Activated CD4-positive, alpha-beta T cell treated with anti-CD3 and anti-CD28 coated beads, Interleukin-2, amount 10 ng/mL, durations not matched to agents 24 days and 14 days (primary cell): ENCODE data around the gene CYLD. TPM values are rescaled to one million over a fixed set of nuclear protein-coding genes. Genes with fewer than 3 reads are reported as not detected.

ENCODE experiments used
- DNase-seq: peaks from one replicate; pipeline ENCODE4 v3.0.0; 2022
- H3K27ac Mint-ChIP-seq: one replicate; pipeline ENCODE4 v1.8.0; 2022; ENCODE audit warnings: mild to moderate bottlenecking, mixed read lengths
- H3K27me3 Mint-ChIP-seq: one replicate; pipeline ENCODE4 v1.8.0; 2022; ENCODE audit warnings: mixed read lengths
- H3K36me3 Mint-ChIP-seq: one replicate; pipeline ENCODE4 v1.8.0; 2022; ENCODE audit warnings: low read depth, mild to moderate bottlenecking, mixed read lengths
- H3K4me1 Mint-ChIP-seq: one replicate; pipeline ENCODE4 v1.8.0; 2021; ENCODE audit warnings: mixed read lengths
- H3K4me3 Mint-ChIP-seq: one replicate; pipeline ENCODE4 v1.8.0; 2022; ENCODE audit warnings: mild to moderate bottlenecking, moderate library complexity, mixed read lengths
- H3K9me3 Mint-ChIP-seq: one replicate; pipeline ENCODE4 v1.8.0; 2021; ENCODE audit warnings: mixed read lengths
- intact Hi-C: fragments of 100-400 bp; cut with micrococcal nuclease; formaldehyde crosslinking; loops from one replicate; pipeline ENCODE4 v1.15.1; 2023
- total RNA-seq: library from RNA; stranded (reverse); gene quantifications from 2 replicates; pipeline ENCODE4 v1.2.3, GENCODE V29; 2022

Gene CYLD
- total RNA-seq, 1 donor from 2014 or later = 178 TPM

DNA sequence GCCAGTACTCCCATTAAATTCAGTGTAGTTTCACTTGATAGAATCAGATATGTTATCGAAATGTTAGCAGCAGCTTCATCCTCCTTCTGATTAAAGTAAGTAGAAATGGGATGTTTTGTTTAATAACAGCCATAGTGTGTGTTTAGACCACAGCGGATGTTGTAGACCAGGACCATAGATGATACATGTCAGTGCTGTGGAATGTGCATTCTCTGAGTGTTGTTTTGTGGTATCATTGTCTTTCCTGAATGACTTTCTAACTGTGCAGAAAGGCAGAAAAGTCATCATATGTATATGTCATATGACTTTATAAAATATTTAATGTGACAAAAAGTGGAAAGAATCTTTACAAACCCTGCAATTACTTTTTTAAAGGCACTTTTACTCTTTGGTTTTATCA, 55.6 kb downstream of the CYLD start:
- no peak overlapping the region for H3K4me3 Mint-ChIP-seq
- H3K36me3 Mint-ChIP-seq = peaks cover 62% of the 10 kb centered on the region
- no peaks in the 10 kb centered on the region for H3K27me3 Mint-ChIP-seq
- DNase-seq = no peak
- H3K9me3 Mint-ChIP-seq = no peaks in the 10 kb centered on the region
- H3K4me1 Mint-ChIP-seq = peaks cover 4% of the 10 kb centered on the region
- H3K27ac Mint-ChIP-seq = no peak overlapping the region
- intact Hi-C loops = no loop called here

DNA sequence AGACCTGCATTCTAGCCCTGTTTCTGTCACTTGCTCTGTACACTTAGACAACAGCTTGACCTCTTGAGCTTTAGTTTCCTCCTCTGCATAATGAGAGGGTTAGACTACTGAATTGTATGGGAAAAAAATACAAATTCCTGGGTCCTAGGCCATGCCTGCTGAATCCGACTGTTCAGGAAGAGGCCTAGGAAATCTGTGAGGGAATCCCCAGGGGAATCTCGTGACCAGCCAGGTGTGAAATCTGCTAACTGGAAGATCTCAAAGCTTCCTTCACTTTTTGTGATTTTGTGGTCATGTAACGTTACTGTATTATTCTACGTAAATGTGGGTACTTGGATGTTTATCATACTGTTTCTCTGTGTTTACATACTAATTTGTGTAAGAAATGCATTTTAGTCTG, 58.2 kb downstream of the CYLD start:
- Mint-ChIP-seq H3K27ac (no peak overlapping the region), H3K27me3 (no peaks in the 10 kb centered on the region), H3K4me1 (peaks cover 11% of the 10 kb centered on the region), H3K4me3 (no peak overlapping the region), H3K36me3 (peaks cover 46% of the 10 kb centered on the region), H3K9me3 (no peaks in the 10 kb centered on the region)
- peak; percentile 49 for DNase-seq
- intact Hi-C loops = loop anchor here (10.0 kb wide), 1 partner anchor 255 kb away; the partner anchor contains the start of gene NKD1

DNA sequence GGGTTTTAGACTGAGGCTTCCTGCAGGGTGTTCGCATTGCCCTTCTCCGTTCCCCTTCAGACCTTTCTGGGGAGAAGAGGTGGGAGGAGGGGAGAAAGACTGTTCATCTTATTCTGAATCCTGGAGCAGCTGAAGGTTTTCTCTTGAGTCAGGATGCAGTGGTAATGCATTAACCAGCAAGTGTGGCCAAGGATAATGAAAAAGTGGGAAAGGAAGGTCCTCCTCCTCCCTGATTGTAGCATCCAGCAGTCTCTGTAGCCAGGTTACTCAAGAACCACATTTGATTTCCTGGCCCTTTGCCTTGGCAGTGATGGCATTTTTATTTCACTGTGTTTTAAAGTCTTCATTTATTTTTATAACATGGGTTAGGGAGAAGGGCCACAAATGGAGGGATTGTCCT, 59.1 kb downstream of the CYLD start:
- Mint-ChIP-seq H3K36me3 (peaks cover 38% of the 10 kb centered on the region), H3K4me3 (no peak overlapping the region), H3K4me1 (peaks cover 13% of the 10 kb centered on the region), H3K27me3 (no peaks in the 10 kb centered on the region), H3K9me3 (no peaks in the 10 kb centered on the region), H3K27ac (no peak overlapping the region)
- intact Hi-C loops = loop anchor here (10.0 kb wide), 1 partner anchor 256 kb away; the partner anchor contains the start of gene NKD1
- DNase-seq = peak; percentile 54

DNA sequence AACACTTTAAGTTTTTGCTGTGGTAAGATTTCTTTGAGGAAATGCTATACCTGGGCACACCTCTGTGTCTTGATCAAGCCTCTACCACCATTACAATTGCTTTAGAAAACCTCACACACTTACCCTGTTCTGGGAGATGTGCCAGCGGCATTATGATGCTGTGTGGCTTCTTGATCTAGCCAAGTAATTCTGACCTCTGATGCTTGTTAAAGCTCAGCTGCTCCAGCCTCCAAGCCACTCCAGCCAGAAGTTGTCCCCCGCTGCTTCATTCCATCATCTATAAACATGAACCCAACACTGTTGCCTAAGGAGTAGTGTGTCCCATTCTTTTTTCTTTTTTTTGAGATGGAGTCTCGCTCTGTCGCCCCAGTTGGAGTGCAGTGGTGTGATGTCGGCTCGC, 60.1 kb downstream of the CYLD start:
- intact Hi-C loops = loop anchor here (10.0 kb wide), 1 partner anchor 257 kb away; the partner anchor contains the start of gene NKD1
- Mint-ChIP-seq H3K27ac (no peak overlapping the region), H3K36me3 (peaks cover 29% of the 10 kb centered on the region), H3K27me3 (no peaks in the 10 kb centered on the region), H3K9me3 (no peaks in the 10 kb centered on the region), H3K4me1 (peaks cover 16% of the 10 kb centered on the region), H3K4me3 (no peak overlapping the region)
- DNase-seq = peak; percentile 53

DNA sequence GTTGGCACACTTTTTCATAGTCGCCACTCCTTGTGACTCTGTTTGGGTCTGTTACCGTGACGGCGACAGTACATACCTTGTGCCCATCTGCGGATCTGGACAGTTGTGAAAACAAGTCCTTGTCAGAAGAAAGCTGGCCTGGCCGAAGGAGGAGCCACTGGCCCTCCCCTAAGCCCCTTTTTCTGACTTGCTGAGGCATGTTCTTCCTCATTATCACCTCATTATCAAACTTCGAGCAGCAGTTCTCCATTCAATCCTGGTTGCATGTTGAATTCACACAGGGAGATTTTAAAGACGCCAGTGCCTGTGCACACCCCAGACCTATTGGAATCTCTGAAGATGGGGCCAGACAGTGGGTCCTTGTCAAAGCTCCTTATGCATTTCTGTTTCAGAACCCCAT, 61.1 kb downstream of the CYLD start:
- intact Hi-C loops = loop anchor here (10.0 kb wide), 1 partner anchor 258 kb away; the partner anchor contains the start of gene NKD1
- H3K36me3 Mint-ChIP-seq = peaks cover 20% of the 10 kb centered on the region
- no peaks in the 10 kb centered on the region for H3K9me3 Mint-ChIP-seq
- H3K27me3 Mint-ChIP-seq = no peaks in the 10 kb centered on the region
- H3K4me3 Mint-ChIP-seq = no peak overlapping the region
- H3K27ac Mint-ChIP-seq = no peak overlapping the region
- DNase-seq = peak; percentile 56
- peaks cover 16% of the 10 kb centered on the region for H3K4me1 Mint-ChIP-seq

DNA sequence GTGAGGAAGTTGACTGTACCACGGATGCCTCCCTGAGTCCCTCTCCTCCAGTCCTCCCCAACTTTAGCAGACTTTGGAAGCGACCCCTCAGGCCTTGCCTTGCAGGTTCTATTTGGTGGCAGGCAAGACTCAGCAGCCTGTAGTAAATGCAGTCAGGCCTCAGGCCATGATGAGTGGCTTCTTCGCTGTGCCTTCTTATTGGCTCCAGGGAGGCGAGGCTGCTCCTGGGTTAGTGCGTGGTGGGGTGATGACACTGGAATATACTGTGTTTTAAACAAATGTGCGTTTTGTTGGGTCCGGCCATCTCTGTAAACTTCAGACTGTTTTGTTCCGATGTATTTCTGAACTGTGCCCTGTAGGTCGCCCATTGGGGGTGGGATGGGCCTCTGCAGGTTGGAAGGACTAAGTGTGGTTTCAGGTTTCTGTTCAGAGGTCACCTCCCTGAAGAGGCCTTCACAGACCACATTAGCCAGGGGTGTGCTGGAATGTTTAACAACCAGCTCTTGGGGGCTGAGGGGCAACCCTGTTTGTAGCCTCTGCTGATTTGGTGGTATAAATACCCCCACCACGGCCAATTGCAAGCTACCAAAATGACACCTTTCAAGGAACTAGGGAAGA, 62.5 kb downstream of the CYLD start:
- H3K4me3 Mint-ChIP-seq = no peak overlapping the region
- DNase-seq = peak; percentile 60
- no peak overlapping the region for H3K27ac Mint-ChIP-seq
- intact Hi-C loops = loop anchor here (10.0 kb wide), 1 partner anchor 260 kb away; the partner anchor contains the start of gene NKD1
- H3K36me3 Mint-ChIP-seq = peaks cover 10% of the 10 kb centered on the region
- no peaks in the 10 kb centered on the region for H3K27me3 Mint-ChIP-seq
- H3K4me1 Mint-ChIP-seq = peaks cover 17% of the 10 kb centered on the region
- H3K9me3 Mint-ChIP-seq = no peaks in the 10 kb centered on the region

DNA sequence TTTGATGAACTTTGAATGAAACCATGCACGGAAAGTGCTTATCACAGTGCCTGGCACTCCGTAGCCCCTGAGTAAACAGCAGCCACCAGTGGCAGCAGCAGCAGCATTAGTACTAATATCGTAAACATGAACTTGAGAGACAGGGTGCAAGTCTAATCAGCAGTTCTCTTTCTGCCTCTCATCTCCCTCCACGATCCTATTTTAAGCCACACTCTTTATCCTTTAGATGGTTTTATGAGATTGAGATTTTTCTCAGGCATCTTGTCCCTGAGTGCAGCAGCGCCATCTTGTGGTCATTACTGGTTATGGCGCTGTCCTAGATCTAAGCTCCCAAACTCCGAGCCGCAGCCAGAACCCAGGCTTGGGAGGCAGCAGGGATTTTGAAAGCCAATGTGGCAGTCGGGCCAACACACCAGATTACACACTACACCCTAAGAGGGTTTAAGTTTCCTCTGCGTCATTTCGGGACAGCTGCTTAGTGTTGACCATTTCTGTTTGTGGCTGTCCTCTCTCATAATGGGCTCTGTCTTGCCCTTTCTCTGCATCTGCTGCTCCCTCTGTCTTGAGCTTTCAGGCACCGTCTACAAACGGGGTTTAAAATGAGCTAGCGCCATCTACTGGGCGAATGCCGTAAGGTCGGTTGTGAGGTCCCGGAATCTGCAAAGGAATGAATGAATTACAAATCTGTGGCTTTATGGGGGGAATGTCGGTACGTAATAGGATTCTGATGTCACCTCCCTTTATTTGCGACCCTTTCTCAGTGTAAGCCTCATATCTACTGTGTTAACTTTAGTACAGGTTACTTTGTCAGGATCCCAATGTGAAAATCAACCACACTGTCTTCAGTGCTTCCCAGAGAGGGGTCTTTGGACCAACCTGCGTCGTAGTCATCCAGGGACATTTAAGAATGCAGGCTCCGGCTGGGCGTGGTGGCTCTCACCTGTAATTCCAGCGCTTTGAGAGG, 64.5 kb downstream of the CYLD start:
- Mint-ChIP-seq H3K27ac (peak overlapping the region; percentile 69), H3K4me1 (peaks cover 17% of the 10 kb centered on the region), H3K9me3 (no peaks in the 10 kb centered on the region), H3K27me3 (peaks cover 5% of the 10 kb centered on the region), H3K36me3 (peaks cover 3% of the 10 kb centered on the region), H3K4me3 (peak overlapping the region; percentile 75)
- peak; percentile 95 for DNase-seq
- intact Hi-C loops = loop anchor here (1.0 to 10.0 kb wide), 10 partner anchors 28 to 781 kb away; partner anchors contain the start of genes BRD7, CNEP1R1 and NKD1

DNA sequence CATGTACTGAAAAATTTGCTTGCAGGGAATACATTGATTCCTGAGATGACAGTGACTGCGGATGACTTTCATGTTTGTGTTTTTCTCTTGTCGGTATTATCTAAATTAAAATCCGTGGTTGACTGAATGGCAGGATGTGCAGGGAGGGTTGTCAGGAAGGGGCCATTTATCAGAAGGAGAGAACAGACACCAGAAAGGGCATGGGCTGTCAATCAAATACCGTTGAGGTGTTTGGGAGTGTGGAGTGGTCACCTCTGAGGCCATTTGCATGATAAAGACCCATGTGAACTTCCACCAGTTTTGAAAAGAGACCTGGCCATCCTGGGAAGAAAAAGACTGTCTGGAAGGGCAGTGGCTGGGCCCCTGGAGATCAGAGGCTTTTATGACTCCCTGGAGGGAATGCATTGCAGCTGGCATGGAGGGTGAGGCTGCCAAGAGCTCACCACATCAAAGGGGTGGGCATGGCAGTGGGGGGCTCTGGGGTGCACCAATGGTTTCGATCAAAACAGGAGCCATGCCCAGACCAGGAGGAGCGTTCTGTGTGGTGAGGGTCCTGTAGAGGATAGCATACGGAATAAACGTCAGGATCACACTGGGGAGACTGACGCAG, 67.1 kb downstream of the CYLD start:
- Mint-ChIP-seq H3K27me3 (peaks cover 5% of the 10 kb centered on the region), H3K9me3 (no peaks in the 10 kb centered on the region), H3K4me3 (no peak overlapping the region), H3K36me3 (no peaks in the 10 kb centered on the region), H3K4me1 (peaks cover 15% of the 10 kb centered on the region), H3K27ac (no peak overlapping the region)
- intact Hi-C loops = loop anchor here (10.0 kb wide), 1 partner anchor 264 kb away; the partner anchor contains the start of gene NKD1
- peak; percentile 51 for DNase-seq

DNA sequence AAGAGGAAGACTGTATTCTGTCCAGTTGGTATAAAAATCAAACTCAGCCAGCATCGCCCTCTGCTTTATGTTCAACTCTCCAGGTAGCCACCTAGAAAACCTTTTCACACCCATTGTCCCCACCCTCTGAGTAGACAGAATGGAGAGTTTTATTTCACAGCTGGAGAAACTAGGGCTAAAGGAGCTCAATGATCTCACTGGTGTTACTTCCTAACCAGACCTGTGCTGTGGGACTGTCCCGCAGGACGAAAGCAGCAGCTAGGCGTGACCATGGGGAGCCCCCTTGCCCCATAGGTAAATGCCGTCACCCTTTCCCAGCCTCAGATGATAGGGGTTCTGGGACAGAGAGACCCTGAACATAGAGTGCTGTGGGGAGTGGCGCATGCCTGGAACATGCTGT, 67.7 kb downstream of the CYLD start:
- H3K27ac Mint-ChIP-seq = no peak overlapping the region

DNA sequence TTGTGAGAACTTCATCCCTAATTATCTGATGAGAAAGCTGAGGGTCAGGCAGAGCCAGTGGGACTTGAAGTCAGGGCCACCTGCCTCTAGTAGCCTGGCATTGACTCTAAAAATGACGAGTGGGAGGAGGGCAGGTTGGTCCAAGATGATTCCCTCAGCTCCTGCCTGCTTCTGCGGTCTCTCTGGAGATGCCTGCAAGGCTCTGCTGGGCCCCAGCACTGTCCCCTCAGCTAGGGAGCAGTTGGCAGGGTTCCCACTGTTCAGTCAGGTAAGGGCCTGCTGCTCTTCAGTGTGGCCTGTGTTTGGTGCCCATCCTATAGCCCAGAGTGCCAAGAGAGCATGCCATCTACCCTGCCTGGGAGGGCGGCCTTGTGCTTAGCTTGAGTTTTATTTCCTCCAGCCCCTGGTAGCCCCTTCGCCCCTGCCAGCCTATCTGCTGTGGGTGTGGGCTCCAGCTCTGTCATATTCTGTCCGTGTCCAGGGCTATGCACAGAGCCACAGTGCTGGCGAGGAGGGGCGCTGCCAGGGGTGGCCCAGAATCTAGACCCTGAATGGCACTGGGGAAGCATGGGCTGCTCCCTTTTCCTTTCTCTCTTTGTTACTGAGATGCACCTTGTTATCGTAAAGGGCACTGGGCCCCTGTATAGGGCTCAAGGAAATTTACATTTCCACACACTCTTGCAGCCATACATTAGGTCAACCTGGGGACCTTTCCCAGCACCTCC, 68.5 kb downstream of the CYLD start:
- H3K27me3 Mint-ChIP-seq = peaks cover 5% of the 10 kb centered on the region
- H3K9me3 Mint-ChIP-seq = no peaks in the 10 kb centered on the region
- no peak overlapping the region for H3K4me3 Mint-ChIP-seq
- no peak for DNase-seq
- intact Hi-C loops = no loop called here
- H3K4me1 Mint-ChIP-seq = peaks cover 10% of the 10 kb centered on the region
- no peaks in the 10 kb centered on the region for H3K36me3 Mint-ChIP-seq
- no peak overlapping the region for H3K27ac Mint-ChIP-seq

More for the DNA sequence above, 67.7 kb downstream of the CYLD start:
- Mint-ChIP-seq H3K27me3 (peaks cover 5% of the 10 kb centered on the region), H3K36me3 (no peaks in the 10 kb centered on the region), H3K9me3 (no peaks in the 10 kb centered on the region), H3K4me3 (no peak overlapping the region), H3K4me1 (peaks cover 13% of the 10 kb centered on the region)
- DNase-seq = peak; percentile 53
- intact Hi-C loops = loop anchor here (10.0 kb wide), 1 partner anchor 265 kb away; the partner anchor contains the start of gene NKD1

DNA sequence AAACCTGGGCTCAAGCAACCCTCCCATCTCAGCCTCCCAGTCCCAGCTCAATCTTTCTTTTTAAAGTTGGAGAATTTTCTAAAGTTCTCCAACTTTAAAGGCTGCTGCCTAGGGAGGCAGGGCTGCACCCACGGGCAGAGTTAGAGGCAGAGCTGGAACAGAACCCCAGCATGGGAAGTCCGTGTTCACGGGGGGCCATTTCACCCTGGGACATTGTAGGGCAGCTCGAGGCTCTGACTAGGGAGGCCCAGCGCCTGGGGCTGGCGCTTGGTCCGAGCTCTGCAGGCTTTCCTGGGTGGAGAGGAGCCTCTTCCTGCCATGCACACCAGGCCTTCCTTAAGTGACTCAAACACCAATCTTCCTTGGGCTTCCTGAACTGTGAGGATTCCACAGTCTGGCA, 70.2 kb downstream of the CYLD start:
- Mint-ChIP-seq H3K4me1 (peaks cover 1% of the 10 kb centered on the region), H3K27ac (no peak overlapping the region), H3K9me3 (no peaks in the 10 kb centered on the region), H3K27me3 (peaks cover 5% of the 10 kb centered on the region), H3K36me3 (no peaks in the 10 kb centered on the region), H3K4me3 (no peak overlapping the region)
- intact Hi-C loops = no loop called here
- no peak for DNase-seq

DNA sequence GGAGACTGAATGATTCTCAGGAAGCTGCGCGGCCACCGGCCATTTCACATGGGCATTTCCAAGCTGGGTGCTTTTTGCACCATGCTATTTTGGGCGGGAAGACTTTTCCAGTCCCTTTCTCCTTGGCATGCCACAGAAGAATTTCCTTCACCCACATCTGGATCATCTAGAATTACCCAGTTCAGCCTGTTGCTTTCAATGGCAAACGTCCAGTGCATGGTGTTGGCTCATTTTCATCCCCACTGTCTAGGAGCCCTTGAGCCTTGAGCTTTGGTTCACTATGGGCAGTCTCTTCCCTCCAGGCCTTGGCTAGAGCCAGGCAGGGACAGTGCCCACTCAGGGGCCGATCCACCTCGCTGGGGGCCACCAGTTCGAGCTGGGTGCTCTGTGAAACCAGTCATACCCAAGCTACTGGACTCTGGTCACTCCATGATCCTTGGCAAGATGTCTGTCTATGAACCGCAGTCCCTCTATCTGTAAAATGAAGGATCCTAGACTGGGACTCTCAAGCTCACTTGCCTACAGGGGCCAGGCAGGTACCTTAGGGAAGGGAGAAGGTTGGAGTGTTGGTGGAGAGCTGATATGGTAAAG, 71.1 kb downstream of the CYLD start:
- peaks cover 1% of the 10 kb centered on the region for H3K4me1 Mint-ChIP-seq

DNA sequence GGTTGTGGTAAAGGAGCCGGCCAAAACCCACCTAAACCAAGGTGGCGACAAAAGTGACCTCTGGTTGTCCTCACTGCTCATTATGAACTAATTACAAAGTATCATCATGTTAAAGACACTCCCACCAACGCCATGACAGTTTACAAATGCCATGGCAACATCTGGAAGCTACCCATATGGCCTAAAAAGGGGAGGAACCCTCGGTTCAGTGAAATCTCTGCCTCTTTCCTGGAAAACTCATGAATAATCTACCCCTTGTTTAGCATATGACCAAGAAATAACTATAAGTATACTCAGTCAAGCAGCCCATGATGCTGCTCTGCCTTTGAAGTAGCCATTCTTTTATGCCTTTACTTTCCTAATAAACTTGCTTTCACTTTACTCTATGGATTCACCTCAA, 72.2 kb downstream of the CYLD start:
- Mint-ChIP-seq H3K9me3 (no peaks in the 10 kb centered on the region), H3K36me3 (no peaks in the 10 kb centered on the region), H3K27me3 (peaks cover 5% of the 10 kb centered on the region), H3K27ac (no peak overlapping the region), H3K4me3 (no peak overlapping the region), H3K4me1 (no peaks in the 10 kb centered on the region)
- intact Hi-C loops = no loop called here
- DNase-seq = no peak

More for the DNA sequence above, 71.1 kb downstream of the CYLD start:
- no peak for DNase-seq
- no peak overlapping the region for H3K27ac Mint-ChIP-seq
- H3K27me3 Mint-ChIP-seq = peaks cover 5% of the 10 kb centered on the region
- no peaks in the 10 kb centered on the region for H3K36me3 Mint-ChIP-seq
- H3K4me3 Mint-ChIP-seq = no peak overlapping the region
- intact Hi-C loops = no loop called here
- H3K9me3 Mint-ChIP-seq = no peaks in the 10 kb centered on the region
